HPDE6-E6E7 (cell line): ENCODE measurements around the gene PPP1CC.
"Not testable (repeated sequence)": the region's sequence is repeated elsewhere in the genome, so short reads cannot be mapped to it uniquely, and the experiment has no call there.

Source experiments
- DNase-seq: peaks from one replicate; pipeline ENCODE4 v3.0.0; 2011; ENCODE audit warnings: missing footprints; ENCODE audit errors: extremely low spot score

The PPP1CC gene

DNA sequence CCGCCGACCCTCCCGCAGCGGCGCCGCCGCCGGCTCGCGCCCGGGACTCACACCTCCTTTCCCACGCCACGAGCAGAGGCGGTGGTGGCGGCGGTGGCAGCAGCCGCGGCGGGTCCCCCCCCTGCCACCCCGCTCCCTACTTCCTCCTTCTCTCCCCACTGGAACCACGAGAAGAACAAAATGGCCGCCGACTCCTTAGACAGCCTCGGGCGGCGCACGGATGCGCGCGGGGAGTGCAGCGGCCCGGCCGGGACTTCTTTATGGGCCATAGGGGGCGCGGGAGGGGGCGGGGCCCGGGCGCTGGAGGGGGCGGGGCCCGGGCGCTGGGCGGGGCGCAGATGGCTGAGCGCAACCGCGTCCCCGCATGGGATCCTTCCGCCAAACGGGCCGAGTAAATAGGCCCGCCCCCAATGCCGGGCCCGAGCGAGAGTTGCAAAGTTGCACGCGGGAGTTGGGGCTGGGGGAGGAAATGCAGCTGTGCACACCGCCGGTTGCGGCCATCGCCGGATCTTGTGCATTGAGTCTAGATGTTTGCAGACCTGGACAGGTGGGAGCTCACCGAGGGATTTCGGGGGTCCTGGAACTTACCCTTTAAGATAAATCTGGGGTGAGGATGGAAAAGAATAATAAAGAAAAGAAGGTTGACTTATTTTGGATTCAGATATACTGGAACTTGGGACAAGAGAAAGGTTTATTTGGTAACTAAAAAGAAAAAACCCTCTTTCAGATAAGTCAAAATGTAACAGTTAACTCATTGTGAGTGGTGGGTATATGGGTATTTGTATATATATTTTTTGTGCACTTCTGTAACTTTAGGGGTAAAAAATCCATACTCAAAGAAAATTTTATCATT, at the start of gene PPP1CC:
PPP1CC (minus strand) TSS at position 174 of the 853 bp plus-strand sequence. CDS start 184 bp downstream, outside the sequence.
- peak; percentile 75 for DNase-seq

DNA sequence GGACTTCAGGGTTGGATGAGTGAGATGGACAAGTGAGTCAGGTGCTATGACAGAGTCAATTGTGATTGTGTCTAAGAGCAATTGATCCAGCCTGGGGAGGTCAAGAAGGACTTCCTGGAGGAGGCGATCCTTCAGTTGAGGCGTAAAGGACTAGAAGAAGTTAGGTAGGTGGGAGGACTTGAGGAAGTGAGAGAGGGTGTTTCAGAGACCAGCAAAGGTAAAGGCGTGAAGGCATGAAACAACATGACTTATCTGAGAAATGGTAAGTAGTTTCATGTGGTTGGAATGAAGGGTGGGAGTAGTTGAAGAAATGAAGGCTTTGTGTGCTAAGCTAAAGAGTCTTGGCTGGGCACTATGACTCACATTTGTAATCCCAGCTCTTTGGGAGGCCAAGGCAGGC, 48.9 kb upstream of the PPP1CC start:
- DNase-seq: peak; percentile 20

DNA sequence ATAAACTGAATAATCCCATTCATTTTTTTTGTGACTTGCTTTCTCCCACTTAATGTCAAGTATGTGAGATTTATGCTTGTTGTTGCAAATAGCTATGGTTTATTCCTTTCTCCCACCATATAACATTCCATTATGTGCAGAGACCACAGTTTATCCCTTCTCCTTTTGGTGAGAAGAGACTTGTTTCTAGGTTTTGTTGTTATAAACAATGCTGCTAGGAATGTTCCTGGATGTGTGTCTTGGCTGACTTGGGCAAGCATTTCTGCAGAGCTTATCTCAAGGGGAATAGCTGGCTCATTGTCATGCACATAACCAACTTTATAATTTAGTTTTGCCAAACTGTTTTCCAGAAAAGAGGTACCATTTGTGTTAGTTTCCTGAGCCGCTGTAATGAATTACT, 47.6 kb upstream of the PPP1CC start:
- DNase-seq: no peak

DNA sequence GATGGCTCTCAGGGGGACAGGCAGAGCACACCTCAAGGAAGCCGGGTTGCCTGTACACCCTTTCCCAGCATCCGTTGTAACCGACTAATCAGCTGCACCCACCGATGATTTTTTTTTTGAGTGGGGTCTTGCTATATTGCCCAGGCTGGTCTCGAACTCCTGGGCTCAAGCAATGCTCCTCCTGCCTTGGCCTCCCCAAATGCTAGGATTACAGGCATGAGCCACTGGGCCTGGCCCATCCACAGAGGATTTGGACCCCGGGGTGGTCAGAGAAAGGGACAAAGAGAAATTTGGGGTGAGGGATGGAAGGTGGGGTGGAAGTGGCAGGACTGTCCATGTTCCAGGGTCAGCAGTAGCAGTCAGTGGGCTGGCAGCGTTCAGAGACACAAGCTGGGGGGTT, 43.3 kb upstream of the PPP1CC start:
- DNase-seq: no peak

DNA sequence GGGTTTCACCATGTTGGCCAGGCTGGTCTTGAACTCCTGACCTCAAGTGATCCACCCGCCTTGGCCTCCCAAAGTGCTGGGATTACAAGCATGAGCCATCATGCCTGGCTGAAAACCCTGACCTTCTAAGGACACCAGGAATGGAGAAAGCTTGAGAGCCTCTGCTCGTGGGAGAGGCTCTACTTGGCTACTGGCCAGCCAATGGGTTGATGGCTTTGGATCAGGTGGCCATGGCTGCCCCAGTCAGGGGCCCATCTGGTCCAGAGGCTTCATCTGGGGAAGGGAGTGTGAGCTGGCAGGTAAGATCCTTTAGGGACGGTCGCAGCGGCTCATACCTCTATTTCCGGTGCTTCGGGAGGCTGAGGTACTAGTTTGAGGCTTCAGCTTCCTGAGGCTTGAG, 42.5 kb upstream of the PPP1CC start:
- no peak for DNase-seq

DNA sequence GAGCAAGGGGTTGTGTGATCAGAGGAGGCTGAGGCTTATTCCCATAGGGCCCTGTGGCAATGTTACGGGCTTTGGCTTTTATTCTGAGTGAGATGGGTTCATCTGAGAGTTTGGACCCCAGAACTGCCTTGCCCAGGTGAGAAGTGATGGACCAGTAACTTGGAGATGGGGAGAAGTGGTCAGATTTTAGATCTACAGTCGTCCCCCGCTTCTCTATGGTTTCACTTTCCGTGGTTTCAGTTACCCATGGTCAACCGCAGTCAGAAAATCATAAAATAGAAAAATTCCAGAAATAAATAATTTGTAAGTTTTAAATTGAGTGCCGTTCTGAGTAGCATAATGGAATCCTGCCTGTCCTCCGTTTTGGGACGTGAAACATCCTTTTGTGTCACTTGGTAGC, 40.2 kb upstream of the PPP1CC start:
- no peak for DNase-seq

DNA sequence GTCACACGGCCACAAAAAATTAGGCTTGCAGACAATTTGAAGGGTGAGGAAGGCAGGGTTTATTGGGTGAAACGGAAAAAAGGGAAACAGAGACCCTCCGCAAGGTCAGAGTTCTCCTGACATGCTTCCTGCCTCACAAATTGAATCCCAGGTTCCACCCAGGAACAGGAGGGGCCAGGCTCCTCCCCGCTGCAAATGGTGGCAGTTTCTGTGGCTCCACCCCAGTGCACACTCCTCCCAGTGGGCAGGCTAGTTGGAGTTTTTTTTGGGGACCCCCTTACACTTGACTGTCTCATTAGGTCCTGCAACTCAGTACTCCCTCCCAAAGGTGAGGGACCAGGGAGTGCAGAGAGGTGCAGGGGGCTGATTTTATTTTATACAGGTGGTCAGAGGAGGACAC, 39.4 kb upstream of the PPP1CC start:
- no peak for DNase-seq

DNA sequence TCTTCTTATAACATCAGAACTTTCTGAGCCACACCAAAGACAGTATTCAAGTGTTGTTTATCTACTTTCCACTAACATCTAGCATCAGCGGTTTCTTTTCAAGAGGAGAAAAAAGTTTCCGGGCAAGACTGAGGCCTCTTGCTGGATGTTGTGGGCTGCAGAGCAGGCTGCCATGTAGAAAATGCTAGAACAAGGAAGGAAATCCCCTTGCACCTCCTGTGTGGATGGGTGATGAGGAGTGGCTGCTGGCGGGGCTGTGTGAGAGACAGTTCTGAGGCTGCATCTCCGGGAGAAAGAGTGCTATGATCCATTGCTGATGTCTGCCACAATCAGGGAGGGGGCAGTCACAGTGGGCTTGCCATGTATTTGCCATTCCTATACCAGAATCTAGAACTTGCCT, 37.8 kb upstream of the PPP1CC start:
- no peak for DNase-seq

DNA sequence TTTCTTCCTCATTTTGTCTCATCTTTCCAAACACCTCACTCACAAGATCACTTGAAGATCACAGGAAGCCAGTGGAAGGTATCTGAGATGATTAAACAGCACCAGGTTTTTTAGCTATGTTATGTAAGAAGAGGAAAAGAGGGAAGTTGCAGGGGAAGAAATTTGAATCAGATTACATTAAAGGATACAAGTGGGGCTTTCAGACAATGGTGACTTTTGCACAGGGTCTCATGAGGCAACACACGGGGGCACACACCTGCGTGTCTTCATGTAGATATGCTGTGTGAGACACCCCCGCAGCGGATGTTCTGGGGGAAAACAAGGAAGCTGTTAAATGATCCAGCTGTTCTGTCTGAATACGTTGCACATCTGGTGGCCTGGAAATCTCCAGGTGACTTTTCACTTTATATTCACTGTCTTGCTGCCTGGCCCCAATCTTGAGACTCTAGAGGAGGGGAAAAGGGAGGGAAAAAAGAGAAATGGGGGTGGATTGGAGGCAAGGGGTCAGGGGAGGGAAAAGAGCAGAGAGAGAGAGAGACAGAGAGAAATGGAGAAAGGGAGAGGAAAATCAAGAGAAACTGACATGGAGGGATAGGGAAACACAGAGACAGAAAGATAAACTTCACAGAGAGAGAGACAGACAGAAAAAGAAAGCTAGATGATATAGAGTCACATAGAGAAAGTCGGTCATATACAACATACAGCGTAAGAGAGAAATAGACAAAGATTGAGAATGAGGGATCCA, 36.3 kb upstream of the PPP1CC start:
- DNase-seq: no peak

DNA sequence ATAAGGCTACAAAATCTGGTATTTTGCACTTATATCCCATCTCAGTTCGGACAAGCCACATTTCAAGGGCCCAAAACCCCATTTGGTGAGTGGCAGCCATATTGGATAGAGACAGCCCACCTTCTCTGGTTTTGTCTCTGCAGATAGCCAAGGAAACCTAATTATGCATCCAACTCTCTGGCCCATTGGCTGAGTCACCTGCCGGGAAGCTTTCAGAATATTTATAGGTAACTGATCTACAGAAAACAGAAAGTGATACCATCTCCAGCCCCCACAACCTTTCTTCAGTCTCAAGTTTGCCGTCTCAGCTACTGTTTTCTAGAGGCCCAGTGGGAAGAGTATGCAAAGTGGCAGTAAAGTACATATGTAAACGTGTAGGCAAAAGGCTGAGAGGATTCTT, 33.7 kb upstream of the PPP1CC start:
- DNase-seq: no peak

DNA sequence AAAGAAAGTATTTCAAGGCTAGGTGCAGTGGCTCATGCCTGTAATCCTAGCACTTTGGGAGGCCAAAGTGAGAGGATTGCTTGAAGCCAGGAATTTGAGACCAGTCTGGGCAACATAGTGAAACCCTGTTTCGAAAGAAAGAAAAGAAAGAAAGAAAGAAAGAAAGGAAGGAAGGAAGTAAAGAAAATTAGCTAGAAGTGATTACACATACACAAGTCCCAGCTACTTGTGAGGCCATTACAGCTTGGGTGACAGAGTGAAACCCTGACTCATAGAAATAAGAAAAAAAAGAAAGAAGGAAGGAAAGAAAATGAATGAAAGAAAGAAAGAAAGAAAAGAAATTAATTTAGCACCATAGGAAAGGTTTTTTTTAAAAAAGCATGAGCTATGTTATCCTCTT, 33.3 kb upstream of the PPP1CC start:
- DNase-seq: no peak

DNA sequence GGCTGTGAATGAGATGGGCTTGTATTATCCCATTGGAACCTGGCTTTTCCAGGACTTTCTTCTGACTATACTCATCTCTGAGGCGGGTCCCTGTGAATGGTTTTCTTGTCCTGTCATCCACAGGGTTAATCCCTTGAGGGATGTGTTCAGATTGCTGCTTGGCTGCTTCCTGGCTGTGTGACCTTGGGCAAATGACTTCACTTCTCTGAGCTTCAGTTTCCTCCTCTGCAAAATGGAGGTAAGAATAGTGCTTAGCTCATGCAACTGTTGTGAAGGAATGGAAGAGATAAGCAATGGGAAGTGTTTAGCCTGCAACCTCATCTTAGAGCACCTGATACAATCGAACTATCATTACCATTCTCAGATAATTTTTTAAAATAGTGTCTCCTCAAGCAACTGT, 32.1 kb upstream of the PPP1CC start:
- no peak for DNase-seq

DNA sequence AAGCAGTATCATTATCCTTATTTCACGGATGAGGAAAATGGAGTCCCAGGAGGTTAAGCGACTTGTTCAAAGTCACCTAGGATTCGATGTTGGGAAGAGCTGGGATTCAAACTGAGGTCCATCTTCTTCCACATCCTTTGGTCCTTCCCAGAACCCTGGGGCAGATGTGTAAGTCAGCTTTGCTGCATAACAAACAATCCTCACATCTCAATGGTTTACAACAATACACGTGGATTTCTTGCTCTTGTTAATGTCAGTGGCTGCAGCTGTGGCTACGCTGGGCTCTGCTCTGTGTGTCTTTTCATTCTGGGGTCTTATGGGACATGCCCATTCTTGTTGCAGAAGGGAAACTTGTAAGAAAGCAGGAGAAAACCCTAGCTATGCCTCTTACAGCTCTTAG, 26.3 kb upstream of the PPP1CC start:
- no peak for DNase-seq

DNA sequence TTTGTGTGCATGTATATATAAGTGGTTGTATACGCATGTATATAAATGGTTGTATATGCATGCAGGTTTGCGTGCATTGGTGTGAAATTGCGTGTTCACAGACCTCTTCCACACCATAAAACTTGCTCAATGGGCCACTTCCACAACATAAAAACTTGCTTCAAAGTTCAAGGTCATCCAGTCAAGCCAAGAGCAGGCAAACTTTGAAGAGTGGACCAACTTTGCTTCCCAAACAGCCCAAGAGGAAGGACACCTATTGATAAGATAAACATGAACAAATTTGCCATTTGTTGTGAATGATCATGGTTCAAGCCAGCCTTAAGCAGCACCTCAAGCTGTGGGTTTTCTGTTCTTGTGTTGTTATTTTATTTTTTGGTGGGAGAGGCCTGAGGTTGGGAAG, 25.2 kb upstream of the PPP1CC start:
- DNase-seq: no peak

DNA sequence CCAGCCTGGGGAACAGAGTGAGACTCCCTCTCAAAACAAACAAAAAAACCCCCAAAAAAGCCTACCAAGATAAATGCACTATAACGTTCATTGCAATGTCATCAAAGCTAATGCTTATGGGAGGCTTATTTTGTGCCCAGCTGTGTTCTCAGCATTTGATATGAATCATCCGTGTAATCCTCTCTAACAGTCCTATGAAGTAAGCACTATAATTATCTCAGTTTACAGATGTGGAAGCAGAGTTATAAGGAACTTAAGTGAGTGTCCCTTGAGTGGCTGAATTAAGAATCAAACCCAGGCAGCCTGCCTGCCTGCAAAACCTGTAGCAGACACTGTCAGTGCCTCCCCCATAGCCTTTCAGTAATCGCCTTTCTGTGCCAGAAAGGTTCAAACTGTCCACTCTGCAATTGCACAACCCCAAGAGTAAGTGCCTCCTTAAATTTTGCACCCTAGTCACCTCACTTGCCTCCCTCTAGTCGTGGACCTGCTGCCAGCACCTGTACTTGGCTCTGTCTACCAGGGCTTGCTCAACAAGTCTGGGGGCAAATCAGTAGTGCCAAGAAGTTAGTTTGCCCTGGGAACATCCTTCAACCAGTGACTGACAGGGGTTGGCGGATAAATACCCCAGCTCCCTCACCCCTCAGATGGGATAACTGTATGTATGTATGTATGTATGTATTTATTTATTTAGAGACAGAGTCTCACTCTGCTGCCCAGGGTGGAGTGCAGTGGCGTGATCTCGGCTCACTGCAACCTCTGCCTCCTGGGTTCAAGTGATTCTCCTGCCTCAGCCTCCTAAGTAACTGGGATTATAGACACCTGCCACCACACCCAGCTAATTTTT, 23.8 kb upstream of the PPP1CC start:
- DNase-seq: no peak

DNA sequence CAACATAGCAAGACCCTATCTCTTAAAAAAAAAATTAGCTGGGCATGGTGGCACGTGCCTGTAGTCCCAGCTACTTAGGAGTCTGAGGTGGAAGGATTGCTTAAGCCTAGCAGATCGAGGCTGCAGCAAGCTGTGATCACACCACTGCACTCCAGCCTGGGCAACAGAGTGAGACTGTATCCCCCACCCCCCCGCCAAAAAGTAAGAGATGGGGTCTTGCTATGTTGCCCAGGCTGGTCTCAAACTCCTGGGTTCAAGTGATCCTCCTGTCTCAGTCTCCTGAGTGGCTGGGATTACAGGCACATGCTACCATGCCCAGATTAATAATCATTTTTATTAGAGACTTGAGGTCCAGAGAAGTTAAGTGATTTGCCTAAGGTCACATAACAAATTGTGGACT, 22.9 kb upstream of the PPP1CC start:
- DNase-seq: not testable (repeated sequence)

DNA sequence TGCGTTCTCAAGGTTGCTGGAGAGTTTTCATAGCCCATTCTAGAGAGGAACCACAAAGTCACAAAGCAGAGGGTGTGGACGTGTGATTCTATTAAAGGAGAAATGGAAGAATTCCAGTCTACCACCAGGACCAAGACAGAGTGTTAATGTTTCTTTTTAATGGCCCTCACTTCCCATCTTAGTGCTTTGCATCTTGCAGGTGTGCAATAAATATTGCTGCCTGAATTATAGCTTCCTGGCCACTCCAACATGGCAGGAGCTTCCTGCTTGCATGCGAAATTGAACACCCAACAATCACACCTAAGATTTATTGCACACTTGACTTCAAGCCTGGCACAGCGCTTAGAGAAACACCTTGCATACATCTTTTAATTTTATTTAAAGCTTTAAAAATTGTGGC, 22.4 kb upstream of the PPP1CC start:
- DNase-seq: no peak

DNA sequence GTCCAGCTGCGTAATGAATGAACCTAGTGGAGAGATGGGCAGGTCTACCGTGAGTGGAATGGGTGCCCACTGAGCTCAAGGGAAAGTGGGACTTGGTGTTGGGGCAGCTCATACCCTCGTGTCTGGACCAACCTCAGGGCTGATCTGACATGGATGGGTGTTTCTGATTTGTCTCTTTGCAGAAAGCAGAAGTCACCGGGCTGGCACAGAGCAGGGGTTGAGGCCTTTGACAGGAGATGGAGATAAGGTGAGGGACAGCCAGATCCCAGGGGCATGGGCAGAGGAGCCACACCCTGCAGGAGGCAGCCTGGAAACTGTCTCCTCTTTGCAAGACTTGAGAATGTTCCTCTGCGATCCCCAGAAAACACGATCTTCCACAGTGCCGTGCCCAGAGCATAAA, 20.9 kb upstream of the PPP1CC start:
- no peak for DNase-seq

DNA sequence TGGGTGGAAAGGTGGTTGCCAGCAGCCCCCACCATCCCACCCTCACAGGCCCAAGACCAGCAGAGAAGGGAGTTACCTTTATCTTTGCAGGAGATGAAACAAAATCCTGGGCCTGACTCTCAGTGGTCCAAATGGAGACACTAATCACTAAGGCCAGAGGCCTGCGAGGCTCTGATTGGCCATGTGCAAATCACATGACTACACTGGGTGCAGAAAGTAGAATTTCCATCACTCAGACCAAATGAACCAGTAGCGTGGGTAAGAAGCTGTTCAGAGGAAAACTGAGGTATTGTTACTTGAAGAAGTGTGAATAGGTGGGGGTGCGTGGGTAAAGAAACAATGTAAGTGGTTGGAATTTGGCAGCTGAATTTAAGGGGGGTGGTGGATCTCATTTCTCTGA, 20.2 kb upstream of the PPP1CC start:
- DNase-seq: no peak

DNA sequence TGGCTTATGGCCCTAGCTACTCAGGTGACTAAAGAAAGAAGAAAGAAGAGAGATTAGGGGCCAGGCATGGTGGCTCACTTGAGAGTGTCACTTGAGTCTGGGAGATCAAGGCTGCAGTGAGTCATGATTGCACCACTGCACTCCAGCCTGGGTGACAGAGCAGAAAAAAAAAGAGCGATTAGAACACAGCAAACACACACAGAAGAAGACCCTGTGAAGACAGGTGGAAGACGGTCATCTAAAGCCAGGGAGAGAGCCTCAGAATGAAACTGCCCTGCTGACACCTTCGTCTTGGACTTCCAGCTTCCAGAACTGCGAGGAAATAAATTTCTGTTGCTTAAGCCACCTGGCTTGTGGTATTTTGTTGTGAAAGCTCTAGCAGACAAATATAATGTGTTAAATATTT, 17.5 kb upstream of the PPP1CC start:
- DNase-seq: no peak

DNA sequence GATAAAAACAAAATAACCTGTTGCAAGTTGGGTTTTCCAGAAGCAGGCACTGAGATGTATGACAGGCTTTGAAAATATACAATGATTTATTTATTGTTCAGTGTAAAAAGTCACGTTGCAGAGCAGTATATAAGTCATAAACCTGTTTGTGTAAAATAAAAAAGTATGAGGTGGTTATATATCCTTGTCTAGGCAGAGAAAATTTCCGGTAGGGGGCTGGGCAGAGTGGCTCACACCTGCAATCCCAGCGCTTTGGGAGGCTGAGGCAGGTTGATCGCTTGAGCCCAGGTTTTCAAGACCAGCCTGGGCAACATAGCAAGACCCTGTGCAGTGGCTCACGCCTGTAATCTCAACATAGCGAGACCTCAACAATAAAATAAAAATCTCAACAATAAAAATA, 16.2 kb upstream of the PPP1CC start:
- DNase-seq: no peak

DNA sequence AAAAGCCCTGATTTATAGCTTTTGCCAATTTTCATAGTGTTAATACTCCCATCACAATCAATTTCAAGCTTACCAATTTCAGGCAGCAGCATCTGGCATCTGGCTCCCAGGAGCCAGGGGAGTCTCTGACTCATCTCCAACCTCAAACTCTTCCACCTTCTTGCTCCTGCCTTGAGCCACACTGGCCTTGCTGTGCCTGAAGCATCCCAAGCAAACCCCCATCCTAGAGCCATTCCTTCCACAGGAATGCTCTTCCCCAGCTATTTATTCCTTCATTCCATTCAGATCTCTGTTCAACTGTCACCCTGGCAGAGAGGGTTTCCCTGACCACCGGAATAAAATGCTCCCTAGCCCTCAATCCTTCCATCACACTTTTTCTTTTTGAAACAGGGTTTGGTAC, 13.9 kb upstream of the PPP1CC start:
- no peak for DNase-seq
